ENCODE measurements around the gene DSG3.

DSG3 gene

GRCh38 chr18:31451625-31452024, 4.1 kb downstream of the DSG3 start:
- CTCF ChIA-PET: no interaction called here

GRCh38 chr18:31454066-31454708, 6.6 kb downstream of the DSG3 start:
- TF ChIP-seq L3MBTL2 (conservative IDR thresholded peaks at IDR 0.05): no peak
- no peak for DNase-seq (ENCODE audit: extremely low spot score)
- ChIA-PET CTCF (interaction anchor here (0.7 kb wide), 1 partner anchor 72 kb away, joined by 4 read pairs; no protein-coding TSS in a partner anchor), POLR2A (no interaction called here)

More at GRCh38 chr18:31451625-31452024, 4.1 kb downstream of the DSG3 start:
- TF ChIP-seq L3MBTL2 (conservative IDR thresholded peaks at IDR 0.05) (no peak), SP1 (IDR thresholded peaks at IDR 0.05) (no peak), FOXM1 (IDR thresholded peaks at IDR 0.05; ENCODE audit: borderline replicate concordance) (no peak), ZNF384 (IDR thresholded peaks at IDR 0.05) (no peak), LEF1 (IDR thresholded peaks at IDR 0.05; ENCODE audit: borderline replicate concordance) (no peak), CTBP1 (IDR thresholded peaks at IDR 0.05; ENCODE audit: borderline replicate concordance) (no peak), NFRKB (IDR thresholded peaks at IDR 0.05) (no peak), SUZ12 (IDR thresholded peaks at IDR 0.05) (no peak), FOXK2 (IDR thresholded peaks at IDR 0.05) (no peak), ARNT (IDR thresholded peaks at IDR 0.05) (no peak), ELF4 (IDR thresholded peaks at IDR 0.05) (no peak), BHLHE40 (IDR thresholded peaks at IDR 0.05; ENCODE audit: borderline replicate concordance) (no peak), FOXA1 (IDR thresholded peaks at IDR 0.05) (no peak), TARDBP (IDR thresholded peaks at IDR 0.05) (no peak), HDGF (IDR thresholded peaks at IDR 0.05; ENCODE audit: borderline replicate concordance) (no peak)
- TF ChIP-seq, protein P1, sequence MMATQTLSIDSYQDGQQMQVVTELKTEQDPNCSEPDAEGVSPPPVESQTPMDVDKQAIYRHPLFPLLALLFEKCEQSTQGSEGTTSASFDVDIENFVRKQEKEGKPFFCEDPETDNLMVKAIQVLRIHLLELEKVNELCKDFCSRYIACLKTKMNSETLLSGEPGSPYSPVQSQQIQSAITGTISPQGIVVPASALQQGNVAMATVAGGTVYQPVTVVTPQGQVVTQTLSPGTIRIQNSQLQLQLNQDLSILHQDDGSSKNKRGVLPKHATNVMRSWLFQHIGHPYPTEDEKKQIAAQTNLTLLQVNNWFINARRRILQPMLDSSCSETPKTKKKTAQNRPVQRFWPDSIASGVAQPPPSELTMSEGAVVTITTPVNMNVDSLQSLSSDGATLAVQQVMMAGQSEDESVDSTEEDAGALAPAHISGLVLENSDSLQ (IDR thresholded peaks at IDR 0.05): no peak
- POLR2A ChIA-PET: no interaction called here
- DNase-seq (ENCODE audit: extremely low spot score): no peak

GRCh38 chr18:31469629-31470028, 22.1 kb downstream of the DSG3 start:
- no peak for TF ChIP-seq FOXM1 (IDR thresholded peaks at IDR 0.05; ENCODE audit: borderline replicate concordance)
- no peak for TF ChIP-seq LEF1 (IDR thresholded peaks at IDR 0.05; ENCODE audit: borderline replicate concordance)
- no peak for TF ChIP-seq FOXK2 (IDR thresholded peaks at IDR 0.05)
- no peak for TF ChIP-seq SP1 (IDR thresholded peaks at IDR 0.05)
- TF ChIP-seq FOXA1 (IDR thresholded peaks at IDR 0.05): no peak
- no peak for TF ChIP-seq ARNT (IDR thresholded peaks at IDR 0.05)
- no peak for TF ChIP-seq SUZ12 (IDR thresholded peaks at IDR 0.05)
- TF ChIP-seq ZNF384 (IDR thresholded peaks at IDR 0.05): no peak
- no peak for TF ChIP-seq ELF4 (IDR thresholded peaks at IDR 0.05)
- TF ChIP-seq TARDBP (IDR thresholded peaks at IDR 0.05): no peak
- TF ChIP-seq NFRKB (IDR thresholded peaks at IDR 0.05): no peak
- TF ChIP-seq, protein P1 (IDR thresholded peaks at IDR 0.05): no peak
- DNase-seq (ENCODE audit: extremely low spot score): no peak
- ChIA-PET CTCF (no interaction called here), POLR2A (no interaction called here)

DNA sequence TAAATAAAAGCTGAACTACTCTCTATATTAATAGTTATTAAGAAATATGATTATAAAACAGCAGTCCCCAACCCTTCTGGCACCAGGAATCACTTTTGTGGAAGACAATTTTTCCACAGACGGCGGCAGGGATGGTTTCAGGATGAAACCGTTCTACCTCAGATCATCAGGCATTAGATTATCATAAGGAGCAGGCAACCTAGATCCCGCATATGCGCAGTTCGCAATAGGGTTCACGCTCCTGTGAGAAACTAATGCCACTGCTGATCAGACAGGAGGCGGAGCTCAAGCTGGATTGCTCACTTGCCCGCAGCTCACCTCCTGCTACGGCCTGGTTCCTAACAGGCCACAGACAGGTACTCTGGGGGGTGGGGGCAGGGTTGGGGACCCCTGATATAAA, 31.1 kb downstream of the DSG3 start:
- TF ChIP-seq SP1 (IDR thresholded peaks at IDR 0.05): no peak
- TF ChIP-seq ZNF384 (IDR thresholded peaks at IDR 0.05): no peak
- TF ChIP-seq SUZ12 (IDR thresholded peaks at IDR 0.05): no peak
- no peak for TF ChIP-seq TARDBP (IDR thresholded peaks at IDR 0.05)
- no peak for TF ChIP-seq FOXM1 (IDR thresholded peaks at IDR 0.05; ENCODE audit: borderline replicate concordance)
- TF ChIP-seq LEF1 (IDR thresholded peaks at IDR 0.05; ENCODE audit: borderline replicate concordance): no peak
- TF ChIP-seq, protein P1 (IDR thresholded peaks at IDR 0.05): no peak
- TF ChIP-seq BHLHE40 (IDR thresholded peaks at IDR 0.05; ENCODE audit: borderline replicate concordance): no peak
- TF ChIP-seq FOXK2 (IDR thresholded peaks at IDR 0.05): no peak
- TF ChIP-seq L3MBTL2 (conservative IDR thresholded peaks at IDR 0.05): no peak
- CTCF ChIA-PET: no interaction called here
- POLR2A ChIA-PET: no interaction called here

DNA sequence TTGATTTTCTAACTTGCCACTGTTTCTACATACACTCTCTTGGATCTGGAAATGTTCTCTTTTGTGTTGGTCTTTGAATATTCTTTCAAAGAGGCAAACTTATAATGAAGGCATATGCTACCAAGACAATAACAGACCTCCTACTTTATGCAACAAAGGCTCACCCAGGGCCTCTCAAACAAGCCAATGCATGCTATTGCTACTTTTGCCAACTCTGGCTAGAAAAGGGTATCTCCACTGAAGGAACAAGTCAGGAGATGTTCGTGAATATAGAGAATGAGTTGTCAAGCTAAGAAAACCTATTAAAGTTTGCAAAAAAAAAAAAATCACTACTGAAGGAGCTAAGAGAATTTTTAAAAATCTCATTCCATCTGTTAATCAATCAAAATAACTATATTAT, 34.5 kb downstream of the DSG3 start:
- CTCF ChIA-PET: interaction anchor here (0.6 to 0.8 kb wide), 2 partner anchors 8 to 240 kb away, joined by 3 to 4 read pairs; no protein-coding TSS in a partner anchor

More for the DNA sequence above, 31.1 kb downstream of the DSG3 start:
- DNase-seq (ENCODE audit: extremely low spot score): no peak

DNA sequence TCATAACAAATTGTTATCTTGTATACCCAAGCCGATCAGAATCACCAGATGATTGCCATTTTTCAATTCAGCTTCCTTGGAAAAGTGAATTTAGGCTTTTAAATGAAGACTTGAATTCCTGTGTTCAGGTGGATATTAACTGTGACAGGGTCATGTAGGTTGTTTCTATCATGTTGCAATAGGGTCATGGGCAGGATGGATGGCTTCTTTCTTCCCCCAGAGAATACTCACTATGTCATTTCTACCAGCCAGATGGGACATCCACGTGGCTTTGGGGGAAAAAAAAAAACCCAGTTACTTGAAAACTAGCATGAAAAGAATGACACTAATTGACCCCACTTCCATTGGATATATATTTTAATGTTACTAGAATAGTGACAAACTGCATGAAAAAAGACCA, 35.9 kb downstream of the DSG3 start:
- CTCF ChIA-PET: no interaction called here

More for the DNA sequence above, 34.5 kb downstream of the DSG3 start:
- DNase-seq (ENCODE audit: extremely low spot score): no peak
- TF ChIP-seq TARDBP (IDR thresholded peaks at IDR 0.05) (no peak), L3MBTL2 (conservative IDR thresholded peaks at IDR 0.05) (no peak), LEF1 (IDR thresholded peaks at IDR 0.05; ENCODE audit: borderline replicate concordance) (no peak), BHLHE40 (IDR thresholded peaks at IDR 0.05; ENCODE audit: borderline replicate concordance) (no peak), FOXA1 (IDR thresholded peaks at IDR 0.05) (no peak), SP1 (IDR thresholded peaks at IDR 0.05) (no peak), FOXK2 (IDR thresholded peaks at IDR 0.05) (no peak), ZNF384 (IDR thresholded peaks at IDR 0.05) (no peak)
- TF ChIP-seq, protein P1 (IDR thresholded peaks at IDR 0.05): no peak
- POLR2A ChIA-PET: no interaction called here

More for the DNA sequence above, 35.9 kb downstream of the DSG3 start:
- TF ChIP-seq FOXA1 (IDR thresholded peaks at IDR 0.05) (no peak), ELF4 (IDR thresholded peaks at IDR 0.05) (no peak), TARDBP (IDR thresholded peaks at IDR 0.05) (no peak), HDGF (IDR thresholded peaks at IDR 0.05; ENCODE audit: borderline replicate concordance) (no peak), CTBP1 (IDR thresholded peaks at IDR 0.05; ENCODE audit: borderline replicate concordance) (no peak), ZNF384 (IDR thresholded peaks at IDR 0.05) (no peak)
- TF ChIP-seq, protein P1 (IDR thresholded peaks at IDR 0.05): no peak
- no peak for DNase-seq (ENCODE audit: extremely low spot score)
- POLR2A ChIA-PET: no interaction called here
